ENCODE data around the gene ADGRF3.
"Not testable (repeated sequence)": the region's sequence is repeated elsewhere in the genome, so short reads cannot be mapped to it uniquely, and the experiment has no call there.

Gene ADGRF3

DNA sequence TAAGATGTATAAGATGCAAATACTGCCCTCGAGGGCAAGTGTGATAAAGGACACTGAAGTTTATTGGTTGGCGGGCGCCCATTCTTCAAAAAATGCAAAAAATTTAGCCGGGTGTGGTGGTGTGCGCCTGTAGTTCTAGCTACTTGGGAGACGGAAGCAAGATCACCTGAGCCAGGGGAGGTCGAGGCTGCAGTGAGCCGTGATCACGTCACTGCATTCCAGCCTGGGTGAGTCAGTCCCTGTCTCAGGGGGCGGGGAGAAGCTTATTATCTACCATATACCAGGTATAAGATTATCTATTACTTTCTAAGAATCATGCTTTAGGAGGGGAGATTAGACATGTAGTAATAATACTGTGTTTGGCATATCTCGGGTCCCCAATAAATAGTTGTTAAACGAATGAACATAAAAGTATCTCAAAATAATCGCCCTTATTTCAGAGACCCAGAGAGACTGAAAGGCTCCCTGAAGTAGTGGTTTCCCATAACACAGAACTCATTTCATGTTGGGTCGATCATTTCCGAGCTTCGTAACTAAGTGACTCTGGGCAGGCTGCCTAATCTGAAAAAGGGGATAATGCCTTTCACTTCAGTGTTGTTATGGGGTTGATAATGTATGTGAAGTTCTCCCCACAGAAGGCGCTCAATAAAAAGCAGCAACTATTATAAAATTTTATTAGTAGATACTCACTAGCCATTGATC is 1.9 kb downstream of the ADGRF3 start:
- Histone ChIP-seq H3K27me3 (ENCODE audit: low read depth) (no peaks in the 10 kb centered on the region), H3K36me3 (replicated peaks) (no peaks in the 10 kb centered on the region), H3K4me3 (peak overlapping the region; percentile 62), H3K9me3 (no peaks in the 10 kb centered on the region), H3K4me1 (peaks cover 25% of the 10 kb centered on the region)
- DNase-seq (ENCODE audit: low spot score in 2 of 2) = peak in 1 of 2 experiments; percentile 39
- in situ Hi-C loops (cut with MboI; ENCODE audit: low sequenced_read_pairs) = no loop called here

DNA sequence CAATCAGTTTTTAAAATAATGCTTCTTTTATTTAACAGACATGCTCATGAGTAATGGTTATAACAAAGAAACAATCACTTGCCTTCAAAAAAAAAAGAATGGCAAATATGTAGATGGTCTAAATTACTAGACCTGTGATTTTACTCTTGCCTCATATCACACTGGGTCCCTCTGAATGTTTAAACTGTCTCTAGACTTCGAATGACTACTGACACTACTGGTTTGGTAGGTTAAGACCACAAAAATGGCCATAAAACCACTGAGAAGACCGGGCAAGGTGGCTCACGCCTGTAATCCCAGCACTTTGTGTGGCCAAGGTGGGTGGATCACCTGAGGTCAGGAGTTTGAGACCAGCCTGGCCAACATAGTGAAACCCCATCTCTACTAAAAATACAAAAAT is 5.8 kb downstream of the ADGRF3 start:
- no peak overlapping the region for H3K4me3 ChIP-seq
- in situ Hi-C loops (cut with MboI; ENCODE audit: low sequenced_read_pairs) = no loop called here
- no peaks in the 10 kb centered on the region for H3K27me3 ChIP-seq (ENCODE audit: low read depth)
- no peaks in the 10 kb centered on the region for H3K9me3 ChIP-seq
- DNase-seq (ENCODE audit: low spot score in 2 of 2) = no peak
- H3K4me1 ChIP-seq = peaks cover 24% of the 10 kb centered on the region
- H3K36me3 ChIP-seq (replicated peaks) = no peaks in the 10 kb centered on the region

DNA sequence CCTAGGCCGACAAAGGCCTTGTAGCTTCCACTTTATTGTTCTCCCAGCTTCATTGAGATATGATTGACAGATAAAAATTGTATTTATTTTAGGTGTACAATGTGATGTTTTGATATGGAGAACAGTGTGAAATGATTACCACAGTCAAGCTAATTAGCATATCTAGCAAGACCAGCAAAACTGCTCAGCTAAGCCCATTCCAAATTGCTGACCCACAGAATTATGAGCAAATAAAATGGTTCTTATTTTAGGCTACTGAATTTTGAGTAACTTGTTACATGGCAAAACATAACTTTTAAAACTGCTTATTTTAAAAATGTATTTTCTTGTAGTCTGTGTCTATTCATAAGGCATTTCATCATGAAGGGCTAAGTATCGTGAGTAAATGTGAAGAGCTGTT is 9.3 kb downstream of the ADGRF3 start:
- peaks cover 18% of the 10 kb centered on the region for H3K4me1 ChIP-seq
- no peak for DNase-seq (ENCODE audit: low spot score in 2 of 2)
- peaks cover 7% of the 10 kb centered on the region for H3K27me3 ChIP-seq (ENCODE audit: low read depth)
- in situ Hi-C loops (cut with MboI; ENCODE audit: low sequenced_read_pairs) = no loop called here
- no peaks in the 10 kb centered on the region for H3K9me3 ChIP-seq
- no peaks in the 10 kb centered on the region for H3K36me3 ChIP-seq (replicated peaks)
- no peak overlapping the region for H3K4me3 ChIP-seq

DNA sequence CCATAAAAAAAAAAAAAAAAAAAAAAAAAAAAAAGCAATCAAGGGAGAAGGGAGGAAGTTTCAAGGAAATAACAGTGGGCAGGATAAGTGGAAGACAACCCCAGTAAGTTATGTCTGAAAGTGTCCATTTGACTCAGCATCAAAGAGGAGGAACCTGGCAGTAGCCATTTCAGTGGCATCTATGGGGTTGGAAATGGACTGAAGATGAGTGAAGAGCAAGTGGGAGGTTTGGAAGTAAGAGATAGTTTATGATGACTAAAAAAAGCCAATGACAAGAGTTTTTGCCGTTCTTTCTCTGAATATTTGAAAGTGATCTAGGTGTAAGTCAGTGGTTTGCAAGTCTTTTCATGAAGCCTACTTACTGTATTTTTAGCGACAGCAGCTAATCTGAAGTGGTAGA is 9.9 kb downstream of the ADGRF3 start:
- no peak for DNase-seq (ENCODE audit: low spot score in 2 of 2)
- H3K36me3 ChIP-seq (replicated peaks) = no peaks in the 10 kb centered on the region
- H3K4me3 ChIP-seq = no peak overlapping the region
- in situ Hi-C loops (cut with MboI; ENCODE audit: low sequenced_read_pairs) = no loop called here
- H3K4me1 ChIP-seq = peaks cover 18% of the 10 kb centered on the region
- no peaks in the 10 kb centered on the region for H3K9me3 ChIP-seq
- H3K27me3 ChIP-seq (ENCODE audit: low read depth) = peaks cover 7% of the 10 kb centered on the region

DNA sequence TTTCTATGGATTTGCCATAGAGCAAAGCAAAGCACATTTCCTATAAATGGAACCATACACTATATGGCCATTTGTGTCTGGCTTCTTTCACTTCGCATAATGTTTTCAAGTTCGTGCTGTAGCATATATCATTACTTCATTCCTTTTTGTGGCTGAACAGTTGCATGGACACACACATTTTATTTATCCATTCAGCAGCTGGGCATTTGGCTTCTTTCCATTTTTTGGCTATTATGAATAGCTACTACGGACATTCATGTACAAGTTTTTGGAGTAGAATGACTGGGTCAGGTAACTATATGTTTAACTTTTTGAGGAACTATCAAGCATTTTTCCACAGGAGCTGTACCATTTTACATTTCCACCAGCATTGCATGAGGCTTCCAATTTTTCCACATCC is 11.4 kb downstream of the ADGRF3 start:
- H3K4me1 ChIP-seq = peaks cover 15% of the 10 kb centered on the region
- peaks cover 7% of the 10 kb centered on the region for H3K27me3 ChIP-seq (ENCODE audit: low read depth)
- no peak overlapping the region for H3K4me3 ChIP-seq
- no peaks in the 10 kb centered on the region for H3K9me3 ChIP-seq
- no peak for DNase-seq (ENCODE audit: low spot score in 2 of 2)
- no peaks in the 10 kb centered on the region for H3K36me3 ChIP-seq (replicated peaks)
- in situ Hi-C loops (cut with MboI; ENCODE audit: low sequenced_read_pairs) = no loop called here

DNA sequence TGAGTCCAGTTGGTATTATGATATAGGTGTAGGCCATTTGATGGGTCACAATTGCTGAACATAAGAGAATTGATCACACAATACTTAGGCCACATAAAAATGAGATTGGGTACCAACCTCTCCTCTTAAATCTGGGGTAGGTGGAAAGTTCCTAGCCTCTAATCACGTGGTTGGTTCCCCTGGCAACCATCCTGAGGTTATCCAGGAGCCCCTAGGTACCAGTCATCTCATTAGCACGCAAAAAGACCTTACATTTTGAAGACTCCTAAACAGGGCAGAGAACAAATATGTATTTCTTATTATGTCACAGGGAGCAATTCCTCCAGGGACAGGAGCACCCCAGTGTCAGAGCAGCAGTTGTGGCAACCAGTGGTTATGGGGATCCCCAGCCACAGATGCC is 13.3 kb downstream of the ADGRF3 start:
- Histone ChIP-seq H3K9me3 (no peaks in the 10 kb centered on the region), H3K27me3 (ENCODE audit: low read depth) (peaks cover 7% of the 10 kb centered on the region), H3K4me3 (no peak overlapping the region), H3K36me3 (replicated peaks) (no peaks in the 10 kb centered on the region), H3K4me1 (peaks cover 7% of the 10 kb centered on the region; the same call in 1 of the 2 replicates)
- in situ Hi-C loops (cut with MboI; ENCODE audit: low sequenced_read_pairs) = no loop called here
- no peak for DNase-seq (ENCODE audit: low spot score in 2 of 2)

DNA sequence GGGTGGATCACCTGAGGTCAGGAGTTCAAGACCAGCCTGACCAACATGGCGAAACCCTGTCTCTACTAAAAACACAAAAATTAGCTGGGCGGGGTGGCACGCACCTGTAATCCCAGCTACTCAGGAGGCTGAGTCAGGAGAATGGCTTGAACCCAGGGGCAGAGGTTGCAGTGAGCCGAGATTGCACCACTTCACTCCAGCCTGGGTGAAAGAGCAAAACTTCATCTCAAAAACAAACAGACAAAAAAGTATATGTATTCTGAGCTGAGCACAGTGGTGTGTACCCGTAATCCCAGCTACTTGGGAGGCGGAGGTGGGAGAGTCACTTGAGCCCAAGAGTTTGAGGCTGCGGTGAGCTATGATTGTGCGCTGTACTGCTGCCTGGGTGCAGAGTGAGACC is 15.3 kb downstream of the ADGRF3 start:
- H3K4me1 ChIP-seq; DNase-seq (ENCODE audit: low spot score in 2 of 2); in situ Hi-C loops (cut with MboI; ENCODE audit: low sequenced_read_pairs); H3K4me3 ChIP-seq; H3K36me3 ChIP-seq (replicated peaks); H3K27me3 ChIP-seq (ENCODE audit: low read depth); H3K9me3 ChIP-seq: not testable (repeated sequence)

DNA sequence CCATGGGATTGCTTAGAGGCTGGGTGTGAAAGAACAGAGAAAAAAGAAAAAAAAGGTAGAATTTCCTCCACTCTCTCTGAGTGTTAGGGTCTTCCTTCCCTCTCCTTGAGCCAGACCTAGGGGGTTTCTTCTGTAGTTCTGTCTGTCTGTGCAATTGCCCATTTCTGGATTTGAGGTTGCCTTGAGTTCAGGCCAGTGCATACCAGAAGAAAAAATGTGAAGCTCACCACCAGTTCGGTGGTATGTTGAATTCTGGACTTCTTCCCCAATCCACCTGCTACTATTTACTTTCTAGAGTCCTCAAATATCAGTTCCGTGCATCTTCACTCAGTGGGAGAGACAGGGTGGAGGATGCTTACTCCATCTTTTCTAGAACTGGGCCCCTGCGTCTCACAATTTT is 16.0 kb downstream of the ADGRF3 start:
- in situ Hi-C loops (cut with MboI; ENCODE audit: low sequenced_read_pairs) = no loop called here
- no peaks in the 10 kb centered on the region for H3K4me1 ChIP-seq
- no peak overlapping the region for H3K4me3 ChIP-seq
- peaks cover 7% of the 10 kb centered on the region for H3K27me3 ChIP-seq (ENCODE audit: low read depth)
- DNase-seq (ENCODE audit: low spot score in 2 of 2) = no peak
- H3K36me3 ChIP-seq (replicated peaks) = no peaks in the 10 kb centered on the region
- no peaks in the 10 kb centered on the region for H3K9me3 ChIP-seq

DNA sequence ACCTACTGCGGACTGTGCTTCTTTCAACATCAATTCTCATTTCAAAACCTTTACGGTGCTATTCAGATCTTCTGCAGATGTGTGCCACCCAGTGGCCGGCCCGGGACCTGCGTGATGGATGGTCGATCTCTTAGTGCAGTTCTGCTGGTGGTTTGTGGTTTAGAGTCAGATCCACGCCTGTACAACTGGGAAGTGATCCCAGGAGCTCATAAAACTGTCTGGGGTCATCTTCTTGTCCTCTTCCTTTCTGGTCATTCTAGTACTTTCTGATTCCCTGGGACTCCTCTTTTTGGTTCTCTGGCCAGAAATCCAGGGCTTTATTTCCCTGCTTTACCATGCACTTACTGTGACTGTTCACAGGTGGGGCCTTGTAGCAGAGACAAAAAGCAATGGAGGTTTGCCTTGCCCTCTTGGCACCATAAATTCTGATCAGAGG is 16.5 kb downstream of the ADGRF3 start:
- no peaks in the 10 kb centered on the region for H3K36me3 ChIP-seq (replicated peaks)
- H3K9me3 ChIP-seq = no peaks in the 10 kb centered on the region
- in situ Hi-C loops (cut with MboI; ENCODE audit: low sequenced_read_pairs) = no loop called here
- peaks cover 7% of the 10 kb centered on the region for H3K27me3 ChIP-seq (ENCODE audit: low read depth)
- no peak overlapping the region for H3K4me3 ChIP-seq
- no peaks in the 10 kb centered on the region for H3K4me1 ChIP-seq
- peak; percentile 58 to 88 for DNase-seq (ENCODE audit: low spot score in 2 of 2)

DNA sequence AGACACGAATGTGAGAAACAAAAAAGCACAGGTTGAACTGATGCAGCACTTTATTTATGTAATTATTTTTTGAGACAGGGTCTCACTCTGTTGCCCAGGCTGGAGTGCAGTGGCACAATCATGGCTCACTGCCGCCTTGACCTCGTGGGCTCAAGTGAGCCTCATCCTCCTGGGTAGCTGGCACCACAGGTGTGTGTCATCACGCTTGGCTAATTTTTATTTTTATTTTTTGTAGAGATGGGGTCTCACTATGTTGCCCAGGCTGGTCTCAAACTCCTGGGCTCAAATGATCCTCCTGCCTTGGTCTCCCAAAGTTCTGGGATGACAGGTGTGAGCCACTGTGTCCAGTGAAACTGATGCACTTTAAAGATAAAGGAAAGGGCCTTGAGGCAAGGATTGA is 17.5 kb downstream of the ADGRF3 start:
- in situ Hi-C loops (cut with MboI; ENCODE audit: low sequenced_read_pairs); H3K27me3 ChIP-seq (ENCODE audit: low read depth); H3K9me3 ChIP-seq; H3K36me3 ChIP-seq (replicated peaks); H3K4me3 ChIP-seq; H3K4me1 ChIP-seq; DNase-seq (ENCODE audit: low spot score in 2 of 2): not testable (repeated sequence)

DNA sequence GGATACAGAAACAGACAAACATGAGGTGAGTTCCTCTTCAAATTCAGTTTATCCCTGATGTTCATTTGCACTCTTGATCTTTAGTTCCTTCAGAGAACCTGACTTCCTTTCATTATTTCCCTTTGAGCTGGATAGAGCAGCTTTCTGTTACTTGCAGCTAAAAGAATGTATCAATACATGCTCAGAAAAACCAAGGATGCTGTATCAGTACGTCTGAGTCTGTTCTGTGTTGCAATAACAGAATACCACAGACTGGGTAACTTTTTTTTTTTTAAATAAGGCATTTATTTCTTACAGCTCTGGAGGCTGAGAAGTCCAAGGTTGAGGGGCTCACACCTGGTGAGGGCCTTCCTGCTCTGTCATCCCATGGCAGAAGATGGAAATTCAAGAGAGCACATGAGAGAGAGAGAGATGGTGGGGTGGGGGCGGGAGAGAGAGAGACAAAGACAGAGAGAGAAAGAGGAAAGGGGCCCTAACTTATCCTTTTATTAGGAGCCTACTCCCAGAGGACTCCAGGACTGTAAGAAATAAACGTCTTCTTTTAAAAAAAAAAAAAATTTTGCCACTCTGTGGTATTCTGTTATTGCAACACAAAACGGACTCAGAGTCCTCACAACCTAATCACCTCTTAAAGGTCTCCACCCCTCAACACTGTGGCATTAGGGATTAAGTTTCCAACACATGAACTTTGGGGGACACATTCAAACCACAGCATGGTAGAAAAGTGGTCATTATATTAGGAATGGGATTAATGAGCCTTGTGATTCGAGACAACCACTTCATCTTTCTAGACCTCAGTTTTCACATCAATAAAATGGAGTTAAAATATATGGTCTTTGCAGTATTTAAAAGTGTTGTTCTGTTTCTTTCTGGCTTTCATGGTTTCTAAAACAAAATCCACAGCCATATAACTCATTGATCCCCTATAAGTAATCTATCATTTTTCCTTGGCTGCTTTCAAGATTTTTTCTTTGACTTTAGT is 19.0 kb downstream of the ADGRF3 start:
- Histone ChIP-seq H3K36me3 (replicated peaks) (no peaks in the 10 kb centered on the region), H3K27me3 (ENCODE audit: low read depth) (no peaks in the 10 kb centered on the region; the same call in 1 of the 2 replicates), H3K4me3 (no peak overlapping the region), H3K9me3 (no peaks in the 10 kb centered on the region), H3K4me1 (no peaks in the 10 kb centered on the region)
- in situ Hi-C loops (cut with MboI; ENCODE audit: low sequenced_read_pairs) = no loop called here
- DNase-seq (ENCODE audit: low spot score in 2 of 2) = no peak

DNA sequence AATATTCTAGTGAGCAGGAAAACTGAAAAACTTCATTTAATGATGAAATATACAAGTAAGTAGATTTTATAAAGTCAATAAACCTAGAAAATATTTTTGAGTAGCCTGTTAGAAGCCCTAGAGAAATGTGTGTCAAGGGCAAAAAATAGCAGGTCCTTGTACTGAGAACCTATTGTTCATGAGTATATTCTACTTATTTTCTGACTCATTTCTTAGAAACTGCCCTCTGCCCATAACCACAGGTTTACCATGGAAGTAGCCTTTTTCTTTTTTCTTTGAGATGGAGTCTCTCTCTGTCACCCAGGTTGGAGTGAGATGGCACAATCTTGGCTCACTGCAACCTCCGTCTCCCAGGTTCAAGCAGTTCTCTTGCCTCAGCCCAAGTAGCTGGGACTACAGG is 20.1 kb downstream of the ADGRF3 start:
- in situ Hi-C loops (cut with MboI; ENCODE audit: low sequenced_read_pairs) = no loop called here
- DNase-seq (ENCODE audit: low spot score in 2 of 2) = no peak
- H3K27me3 ChIP-seq (ENCODE audit: low read depth) = no peaks in the 10 kb centered on the region; the same call in 1 of the 2 replicates
- no peaks in the 10 kb centered on the region for H3K36me3 ChIP-seq (replicated peaks)
- H3K4me1 ChIP-seq = no peaks in the 10 kb centered on the region
- H3K9me3 ChIP-seq = no peaks in the 10 kb centered on the region
- H3K4me3 ChIP-seq = no peak overlapping the region

DNA sequence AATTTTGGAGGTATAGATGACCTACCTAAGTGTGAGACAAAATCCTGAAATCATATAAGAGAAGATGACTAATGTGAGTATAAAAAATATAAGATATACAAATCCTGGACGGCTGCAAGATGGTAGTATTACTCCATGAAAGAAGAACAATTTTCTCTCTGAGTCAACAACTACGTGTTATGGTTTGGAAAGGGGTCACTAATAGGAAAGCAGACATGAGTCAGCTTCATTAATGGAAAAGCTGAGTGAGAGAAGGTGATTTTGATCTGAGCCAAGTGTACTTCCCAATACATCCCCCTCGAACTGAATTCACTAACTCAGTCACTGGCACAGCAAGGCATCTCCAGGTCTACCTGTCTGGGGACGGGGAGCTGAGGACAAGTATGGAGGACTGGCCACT is 20.7 kb downstream of the ADGRF3 start:
- no peak for DNase-seq (ENCODE audit: low spot score in 2 of 2)
- H3K4me1 ChIP-seq = no peaks in the 10 kb centered on the region
- in situ Hi-C loops (cut with MboI; ENCODE audit: low sequenced_read_pairs) = no loop called here
- H3K36me3 ChIP-seq (replicated peaks) = no peaks in the 10 kb centered on the region
- no peaks in the 10 kb centered on the region; the same call in 1 of the 2 replicates for H3K27me3 ChIP-seq (ENCODE audit: low read depth)
- H3K9me3 ChIP-seq = no peaks in the 10 kb centered on the region
- H3K4me3 ChIP-seq = no peak overlapping the region

DNA sequence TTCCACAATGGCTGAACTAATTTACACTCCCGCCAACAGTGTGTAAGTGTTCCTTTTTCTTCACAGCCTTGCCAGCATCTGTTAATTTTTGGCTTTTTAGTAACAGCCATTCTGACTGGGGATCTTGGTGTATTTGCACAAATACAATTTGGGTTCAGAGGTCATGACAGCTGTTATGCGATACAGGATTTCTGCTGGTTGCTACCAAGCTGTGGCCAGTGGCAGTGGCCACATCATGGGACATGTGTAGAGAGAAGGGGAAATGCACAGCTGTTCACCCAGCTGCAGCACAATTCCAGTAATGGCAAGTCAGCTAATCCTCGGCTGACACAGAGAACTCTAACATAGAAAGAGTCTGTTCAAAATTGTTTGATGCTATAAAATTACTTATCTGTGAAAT is 21.7 kb downstream of the ADGRF3 start:
- no peaks in the 10 kb centered on the region for H3K9me3 ChIP-seq
- no peaks in the 10 kb centered on the region for H3K36me3 ChIP-seq (replicated peaks)
- no peak overlapping the region for H3K4me3 ChIP-seq
- no peaks in the 10 kb centered on the region; the same call in 1 of the 2 replicates for H3K27me3 ChIP-seq (ENCODE audit: low read depth)
- no peaks in the 10 kb centered on the region for H3K4me1 ChIP-seq
- no peak for DNase-seq (ENCODE audit: low spot score in 2 of 2)
- in situ Hi-C loops (cut with MboI; ENCODE audit: low sequenced_read_pairs) = no loop called here
